ENCODE data around the gene POM121L2.

POM121L2 gene

GRCh38 chr6:27312146-27312949, at the start of gene POM121L2:
POM121L2 (minus strand) TSS chr6:27312273; CDS start chr6:27312170, 103 bp downstream.
- TF ChIP-seq CTCF (IDR thresholded peaks at IDR 0.05; ENCODE audit: low read depth, low read length, missing control alignments) = peak; percentile 72
- H3K4me3 ChIP-seq (replicated peaks; ENCODE audit: low read depth, low read length) = peak within 1 kb of the TSS; percentile 44
- no peak for DNase-seq (ENCODE audit: extremely low read depth, low read depth)

DNA sequence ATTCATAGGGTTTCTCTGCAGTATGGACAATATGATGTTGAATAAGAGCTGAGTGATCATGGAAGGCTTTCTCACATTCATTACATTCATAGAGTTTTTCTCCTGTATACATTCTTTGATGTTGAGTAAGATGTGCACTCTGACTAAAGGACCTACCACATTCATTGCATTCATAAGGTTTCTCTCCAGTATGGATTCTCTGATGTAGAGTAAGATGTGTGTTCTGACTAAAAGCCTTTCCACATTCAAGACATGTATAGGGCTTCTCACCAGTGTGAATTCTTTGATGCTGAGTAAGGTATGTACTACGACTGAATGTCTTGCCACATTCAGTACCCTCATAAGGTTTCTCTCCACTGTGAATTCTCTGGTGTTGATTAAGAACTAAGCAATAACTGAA, 47.2 kb upstream of the POM121L2 start:
- TF ChIP-seq CTCF (IDR thresholded peaks at IDR 0.05; ENCODE audit: low read depth, low read length, missing control alignments) = no peak
- no peak overlapping the region for H3K4me3 ChIP-seq (replicated peaks; ENCODE audit: low read depth, low read length)
- DNase-seq (ENCODE audit: extremely low read depth, low read depth) = no peak

DNA sequence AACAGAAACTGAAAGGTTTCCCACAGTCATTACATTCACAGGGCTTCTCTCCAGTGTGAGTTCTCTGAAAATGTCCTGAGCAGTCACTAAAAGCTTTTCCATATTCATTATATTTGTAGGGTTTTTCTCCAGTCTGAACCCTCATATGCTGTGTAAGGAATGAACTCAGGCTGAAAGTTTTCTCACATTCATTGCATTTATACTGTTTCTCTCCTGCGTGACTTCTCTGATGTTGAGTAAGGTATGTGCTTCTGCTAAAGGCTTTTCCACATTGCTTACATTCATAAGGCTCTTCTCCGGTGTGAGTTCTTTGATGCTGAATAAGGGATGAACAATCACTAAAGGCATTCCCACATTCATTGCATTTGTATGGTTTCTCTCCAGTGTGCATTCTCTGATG, 46.7 kb upstream of the POM121L2 start:
- no peak for TF ChIP-seq CTCF (IDR thresholded peaks at IDR 0.05; ENCODE audit: low read depth, low read length, missing control alignments)
- no peak for DNase-seq (ENCODE audit: extremely low read depth, low read depth)
- H3K4me3 ChIP-seq (replicated peaks; ENCODE audit: low read depth, low read length) = no peak overlapping the region

DNA sequence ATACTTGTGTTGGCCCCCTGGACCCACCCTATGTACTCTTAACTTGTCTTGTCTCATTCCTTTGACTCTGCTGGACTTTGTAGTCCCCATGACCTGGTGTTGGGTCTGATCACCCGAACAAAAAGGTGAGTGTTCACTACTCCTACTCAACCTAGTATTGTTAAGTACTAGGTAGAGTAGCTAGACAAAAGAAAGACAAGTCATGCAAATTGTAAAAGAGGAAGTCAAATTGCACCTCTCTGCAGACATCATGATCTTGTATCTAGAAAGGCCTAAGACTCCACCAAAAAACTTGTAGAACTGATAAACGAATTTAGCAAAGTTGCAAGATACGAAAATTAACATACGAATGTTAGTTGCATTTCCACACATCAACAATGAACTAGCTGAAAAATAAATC, 40.8 kb upstream of the POM121L2 start:
- no peak for TF ChIP-seq CTCF (IDR thresholded peaks at IDR 0.05; ENCODE audit: low read depth, low read length, missing control alignments)
- DNase-seq (ENCODE audit: extremely low read depth, low read depth) = no peak

DNA sequence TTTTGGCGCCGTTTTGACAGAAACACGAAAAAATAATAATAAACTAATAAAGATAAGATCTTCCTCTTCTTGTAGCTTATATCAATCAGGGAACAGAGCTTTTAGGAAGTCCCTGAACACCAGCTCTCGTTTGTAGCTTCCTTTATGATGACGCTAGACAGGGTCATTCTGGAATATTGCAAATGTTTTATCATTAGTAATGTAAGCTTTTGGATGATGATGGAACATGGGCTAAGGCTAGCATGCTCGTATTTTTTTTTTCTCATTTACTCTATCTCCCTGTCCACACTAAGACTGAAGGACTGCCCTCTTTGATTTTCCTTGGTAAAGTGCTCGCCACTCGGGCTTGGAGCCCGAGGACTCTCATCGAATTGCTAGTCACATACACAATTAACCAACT, 22.1 kb upstream of the POM121L2 start:
- peak overlapping the region; percentile 62; the same call in 1 of the 2 replicates for H3K4me3 ChIP-seq (replicated peaks; ENCODE audit: low read depth, low read length)
- no peak for DNase-seq (ENCODE audit: extremely low read depth, low read depth)
- TF ChIP-seq CTCF (IDR thresholded peaks at IDR 0.05; ENCODE audit: low read depth, low read length, missing control alignments) = no peak

More for the DNA sequence above, 40.8 kb upstream of the POM121L2 start:
- H3K4me3 ChIP-seq (replicated peaks; ENCODE audit: low read depth, low read length) = no peak overlapping the region

DNA sequence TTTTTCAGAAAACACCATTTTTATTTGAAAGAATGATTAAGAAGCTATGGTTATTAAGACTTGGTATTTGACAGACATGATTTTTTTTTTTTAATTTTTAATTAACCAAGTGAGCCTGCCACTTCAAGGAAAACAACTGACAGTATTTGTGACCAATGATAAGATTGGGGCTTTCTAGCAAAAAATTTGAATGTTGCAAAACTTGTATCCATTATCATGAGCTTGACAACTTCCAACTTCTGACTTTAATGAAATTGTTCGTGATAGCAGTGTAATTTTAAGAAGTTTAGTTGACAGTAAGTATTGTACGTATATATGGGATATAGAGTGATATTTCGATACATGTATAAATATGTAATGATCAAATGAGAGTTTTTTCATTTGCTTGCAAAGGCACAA, 21.6 kb upstream of the POM121L2 start:
- DNase-seq (ENCODE audit: extremely low read depth, low read depth) = no peak
- TF ChIP-seq CTCF (IDR thresholded peaks at IDR 0.05; ENCODE audit: low read depth, low read length, missing control alignments) = no peak
- H3K4me3 ChIP-seq (replicated peaks; ENCODE audit: low read depth, low read length) = peak overlapping the region; percentile 62

Measured in HFF-Myc (cell line).